DOHH2 (cell line): ENCODE results near the gene CD3E.

ENCODE experiments used
- H3F3A ChIP-seq: fragments of 200-600 bp; sonication (generic), shearing (Covaris generic); 2 replicates; pipeline ENCODE4 v1.6.0; 2016; ENCODE audit warnings: antibody characterized with exemption, mild to moderate bottlenecking; ENCODE audit not compliant: control insufficient read depth, insufficient read depth
- H3K27ac ChIP-seq: fragments of 200-600 bp; sonication (generic); 2 replicates; pipeline ENCODE4 v1.5.1; 2014; ENCODE audit warnings: low read depth, mild to moderate bottlenecking, low read length, moderate library complexity
- H3K27me3 ChIP-seq: fragments of 200-600 bp; sonication (generic); 2 replicates; pipeline ENCODE4 v1.6.1; 2014; ENCODE audit warnings: mild to moderate bottlenecking, low read length, mixed read lengths; ENCODE audit not compliant: control insufficient read depth
- H3K36me3 ChIP-seq: fragments of 200-600 bp; sonication (generic); 2 replicates; pipeline ENCODE4 v1.6.1; 2014; ENCODE audit warnings: mild to moderate bottlenecking, low read length, moderate library complexity, mixed read lengths; ENCODE audit not compliant: control insufficient read depth
- H3K4me1 ChIP-seq: fragments of 200-600 bp; sonication (generic); 2 replicates; pipeline ENCODE4 v1.6.1; 2014; ENCODE audit warnings: mild to moderate bottlenecking, low read length, mixed read lengths; ENCODE audit not compliant: control insufficient read depth
- H3K4me2 ChIP-seq: fragments of 200-600 bp; sonication (generic); 2 replicates; pipeline ENCODE4 v1.6.0; 2014; ENCODE audit warnings: mild to moderate bottlenecking, low read length, moderate library complexity
- H3K4me3 ChIP-seq: fragments of 200-600 bp; sonication (generic); 2 replicates; pipeline ENCODE4 v1.5.1; 2014; ENCODE audit warnings: mild to moderate bottlenecking, low read length, mixed read lengths
- H3K79me2 ChIP-seq: fragments of 200-600 bp; sonication (generic); 2 replicates; pipeline ENCODE4 v1.6.1; 2014; ENCODE audit warnings: mild to moderate bottlenecking, low read length, mixed read lengths; ENCODE audit not compliant: control insufficient read depth
- H3K9me2 ChIP-seq: fragments of 200-600 bp; sonication (generic); replicated peaks from 2 replicates; pipeline ENCODE4 v1.6.1; 2014; ENCODE audit warnings: mild to moderate bottlenecking, low read length, mixed read lengths; ENCODE audit not compliant: control insufficient read depth
- H3K9me3 ChIP-seq: fragments of 200-600 bp; sonication (generic); 2 replicates; pipeline ENCODE4 v1.6.1; 2014; ENCODE audit warnings: antibody characterized with exemption, low read length, mixed read lengths; ENCODE audit not compliant: control insufficient read depth, insufficient read depth
- H4K20me1 ChIP-seq: fragments of 200-600 bp; sonication (generic); 2 replicates; pipeline ENCODE4 v1.6.0; 2014; ENCODE audit warnings: low read depth, mild to moderate bottlenecking, antibody characterized with exemption, low read length, moderate library complexity; ENCODE audit not compliant: control insufficient read depth, insufficient read depth
- EZH2phosphoT487 ChIP-seq: fragments of 200-600 bp; sonication (generic); IDR thresholded peaks from 2 replicates; pipeline ENCODE4 v1.6.1; 2017; ENCODE audit warnings: borderline replicate concordance, mild to moderate bottlenecking, antibody characterized with exemption, low read length, moderate library complexity, mixed read lengths
- TF ChIP-seq, protein P1 (sequence below): fragments of 200-600 bp; sonication (generic); IDR thresholded peaks from one replicate; pipeline ENCODE4 v1.5.1; 2014; ENCODE audit warnings: antibody characterized with exemption, mild to moderate bottlenecking, low read depth, low read length; ENCODE audit not compliant: poor library complexity, severe bottlenecking

Gene CD3E

DNA sequence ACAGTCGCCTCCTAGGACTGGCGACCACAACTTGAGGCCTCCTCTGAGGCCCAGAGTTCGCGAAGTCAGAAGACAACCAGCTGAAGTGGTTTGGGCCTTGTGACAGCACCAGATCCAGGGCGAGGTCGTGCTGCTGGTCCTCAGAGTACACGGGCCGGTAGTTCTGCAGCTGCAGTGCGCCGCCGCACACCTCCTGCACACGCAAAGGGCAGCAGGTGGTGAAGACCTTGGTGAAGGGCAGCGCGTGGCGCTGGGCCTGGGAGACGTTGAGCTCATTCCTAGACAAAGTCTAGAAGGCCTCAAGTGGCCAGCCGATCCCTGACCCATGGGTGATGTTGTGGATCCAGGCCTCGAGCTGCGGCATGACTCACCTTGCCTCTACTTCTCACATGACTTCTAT lies 18.2 kb downstream of the CD3E start:
- Histone ChIP-seq H3K9me3 (no peaks in the 10 kb centered on the region), H3K36me3 (no peaks in the 10 kb centered on the region), H3F3A (peaks cover 42% of the 10 kb centered on the region), H4K20me1 (no peaks in the 10 kb centered on the region), H3K9me2 (no peaks in the 10 kb centered on the region), H3K27me3 (no peaks in the 10 kb centered on the region), H3K27ac (no peak overlapping the region), H3K4me2 (no peak overlapping the region), H3K4me1 (peaks cover 50% of the 10 kb centered on the region), H3K79me2 (no peaks in the 10 kb centered on the region), H3K4me3 (no peak overlapping the region)
- TF ChIP-seq, protein P1, sequence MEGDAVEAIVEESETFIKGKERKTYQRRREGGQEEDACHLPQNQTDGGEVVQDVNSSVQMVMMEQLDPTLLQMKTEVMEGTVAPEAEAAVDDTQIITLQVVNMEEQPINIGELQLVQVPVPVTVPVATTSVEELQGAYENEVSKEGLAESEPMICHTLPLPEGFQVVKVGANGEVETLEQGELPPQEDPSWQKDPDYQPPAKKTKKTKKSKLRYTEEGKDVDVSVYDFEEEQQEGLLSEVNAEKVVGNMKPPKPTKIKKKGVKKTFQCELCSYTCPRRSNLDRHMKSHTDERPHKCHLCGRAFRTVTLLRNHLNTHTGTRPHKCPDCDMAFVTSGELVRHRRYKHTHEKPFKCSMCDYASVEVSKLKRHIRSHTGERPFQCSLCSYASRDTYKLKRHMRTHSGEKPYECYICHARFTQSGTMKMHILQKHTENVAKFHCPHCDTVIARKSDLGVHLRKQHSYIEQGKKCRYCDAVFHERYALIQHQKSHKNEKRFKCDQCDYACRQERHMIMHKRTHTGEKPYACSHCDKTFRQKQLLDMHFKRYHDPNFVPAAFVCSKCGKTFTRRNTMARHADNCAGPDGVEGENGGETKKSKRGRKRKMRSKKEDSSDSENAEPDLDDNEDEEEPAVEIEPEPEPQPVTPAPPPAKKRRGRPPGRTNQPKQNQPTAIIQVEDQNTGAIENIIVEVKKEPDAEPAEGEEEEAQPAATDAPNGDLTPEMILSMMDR = no peak
- TF ChIP-seq EZH2phosphoT487 = no peak

DNA sequence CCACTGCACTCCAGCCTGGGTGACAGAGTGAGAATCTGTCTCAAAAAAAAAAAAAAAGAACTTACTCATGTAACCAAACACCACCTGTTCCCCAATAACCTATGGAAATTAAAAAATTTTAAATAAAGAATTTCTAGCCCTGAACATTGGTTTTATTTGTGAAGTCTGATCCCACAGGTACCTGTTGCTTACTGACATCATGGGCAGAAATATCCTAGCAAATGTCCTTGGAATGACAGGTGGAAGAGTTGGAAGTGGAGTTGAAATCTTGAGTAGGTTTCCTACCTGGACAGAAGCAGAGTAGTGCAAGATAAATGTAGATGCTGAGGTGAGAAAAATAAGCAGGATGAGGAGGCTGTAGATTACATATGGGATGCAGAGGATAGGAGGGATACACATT lies 20.8 kb downstream of the CD3E start:
- no peaks in the 10 kb centered on the region for H3K36me3 ChIP-seq
- no peaks in the 10 kb centered on the region for H3K9me3 ChIP-seq
- H3K27ac ChIP-seq = no peak overlapping the region
- no peaks in the 10 kb centered on the region for H3K27me3 ChIP-seq
- H4K20me1 ChIP-seq = no peaks in the 10 kb centered on the region
- no peak overlapping the region for H3K4me2 ChIP-seq
- no peaks in the 10 kb centered on the region for H3K79me2 ChIP-seq
- no peaks in the 10 kb centered on the region for H3K9me2 ChIP-seq
- peaks cover 17% of the 10 kb centered on the region for H3F3A ChIP-seq
- H3K4me3 ChIP-seq = no peak overlapping the region
- TF ChIP-seq, protein P1 = no peak
- TF ChIP-seq EZH2phosphoT487 = no peak
- peaks cover 24% of the 10 kb centered on the region for H3K4me1 ChIP-seq

DNA sequence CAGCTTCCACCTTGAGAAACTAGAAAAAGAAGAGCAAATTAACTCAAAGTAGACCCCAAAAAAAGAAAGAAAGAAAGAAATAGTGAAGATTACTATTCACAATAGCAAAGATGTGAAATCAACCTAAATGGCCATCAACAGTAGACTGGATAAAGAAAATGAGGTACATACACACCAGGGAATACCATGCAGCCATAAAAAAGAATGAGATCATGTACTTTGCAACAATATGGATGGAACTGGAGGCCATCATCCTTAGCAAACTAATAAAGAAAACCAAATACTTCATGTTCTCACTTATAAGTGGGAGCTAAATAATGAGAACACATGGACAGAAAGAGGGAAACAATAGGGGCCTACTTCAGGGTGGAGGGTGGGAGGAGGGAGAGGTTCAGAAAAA lies 24.2 kb downstream of the CD3E start:
- H3K4me2 ChIP-seq = no peak overlapping the region

DNA sequence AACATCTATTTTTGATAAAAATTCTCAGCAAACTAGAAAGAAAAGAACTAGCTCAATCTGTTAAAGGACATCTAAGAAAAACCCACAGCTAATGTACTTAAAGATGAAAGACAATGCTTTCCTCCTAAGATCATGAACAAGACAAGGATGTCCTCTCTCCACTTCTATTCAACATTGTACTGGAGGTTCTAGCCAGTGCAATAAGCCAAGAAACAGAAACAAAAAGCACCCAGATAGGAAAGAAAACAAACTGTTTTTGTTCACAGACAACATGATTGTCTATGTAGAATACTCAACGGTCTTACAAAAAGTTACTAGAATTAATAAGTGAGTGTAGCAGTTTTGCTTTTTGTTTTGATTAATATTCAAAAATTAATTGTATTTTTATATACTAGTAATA lies 30.2 kb downstream of the CD3E start:
- Histone ChIP-seq H3K4me1 (peaks cover 11% of the 10 kb centered on the region), H4K20me1 (no peaks in the 10 kb centered on the region), H3K36me3 (no peaks in the 10 kb centered on the region), H3K9me2 (no peaks in the 10 kb centered on the region), H3K9me3 (no peaks in the 10 kb centered on the region), H3F3A (peaks cover 3% of the 10 kb centered on the region; the same call in 1 of the 2 replicates), H3K27ac (no peak overlapping the region), H3K79me2 (no peaks in the 10 kb centered on the region), H3K4me3 (no peak overlapping the region), H3K27me3 (no peaks in the 10 kb centered on the region), H3K4me2 (no peak overlapping the region)
- TF ChIP-seq EZH2phosphoT487 = no peak
- TF ChIP-seq, protein P1 = no peak

More for the DNA sequence above, 24.2 kb downstream of the CD3E start:
- H3K4me3 ChIP-seq = no peak overlapping the region
- 0 out of 2 replicates have a peak, but pooled peaks cover 4% of the 10 kb centered on the region for H3F3A ChIP-seq
- H4K20me1 ChIP-seq = no peaks in the 10 kb centered on the region
- H3K9me2 ChIP-seq = no peaks in the 10 kb centered on the region
- TF ChIP-seq EZH2phosphoT487 = no peak
- H3K27ac ChIP-seq = no peak overlapping the region
- no peaks in the 10 kb centered on the region for H3K79me2 ChIP-seq
- H3K36me3 ChIP-seq = no peaks in the 10 kb centered on the region
- no peaks in the 10 kb centered on the region for H3K9me3 ChIP-seq
- H3K27me3 ChIP-seq = no peaks in the 10 kb centered on the region
- no peaks in the 10 kb centered on the region for H3K4me1 ChIP-seq
